AG04449 (cell line): ENCODE results near the gene HAVCR2.
"Not testable (repeated sequence)": the region's sequence is repeated elsewhere in the genome, so short reads cannot be mapped to it uniquely, and the experiment has no call there.

Experiments used
- CTCF ChIA-PET: fragments of 350-600 bp; formaldehyde crosslinking; extraction: SDS; loops from one replicate; lab custom pipeline; 2021; ENCODE audit warnings: antibody characterized with exemption; lab: Yijun Ruan, JAX
- POLR2A ChIA-PET: fragments of 400-600, 350-600 bp; formaldehyde crosslinking; extraction: SDS; loops from one replicate; lab custom pipeline; 2020; ENCODE audit warnings: antibody characterized with exemption, inconsistent platforms; lab: Yijun Ruan, JAX
- DNase-seq: peaks from one replicate; pipeline ENCODE4 v3.0.0-alpha.2; 2010; ENCODE audit warnings: low read depth, low spot score
- H3K4me3 ChIP-seq: 2 replicates; pipeline ENCODE4 v1.5.1; 2011; ENCODE audit warnings: low read depth, mild to moderate bottlenecking, control low read depth, low read length
- TF ChIP-seq, protein P1 (sequence below): IDR thresholded peaks from one replicate; pipeline ENCODE4 v1.5.1; 2011; ENCODE audit warnings: mild to moderate bottlenecking, moderate library complexity, low read length, control low read depth, inconsistent platforms; ENCODE audit not compliant: insufficient read depth; ENCODE audit errors: missing control alignments

The HAVCR2 gene

DNA sequence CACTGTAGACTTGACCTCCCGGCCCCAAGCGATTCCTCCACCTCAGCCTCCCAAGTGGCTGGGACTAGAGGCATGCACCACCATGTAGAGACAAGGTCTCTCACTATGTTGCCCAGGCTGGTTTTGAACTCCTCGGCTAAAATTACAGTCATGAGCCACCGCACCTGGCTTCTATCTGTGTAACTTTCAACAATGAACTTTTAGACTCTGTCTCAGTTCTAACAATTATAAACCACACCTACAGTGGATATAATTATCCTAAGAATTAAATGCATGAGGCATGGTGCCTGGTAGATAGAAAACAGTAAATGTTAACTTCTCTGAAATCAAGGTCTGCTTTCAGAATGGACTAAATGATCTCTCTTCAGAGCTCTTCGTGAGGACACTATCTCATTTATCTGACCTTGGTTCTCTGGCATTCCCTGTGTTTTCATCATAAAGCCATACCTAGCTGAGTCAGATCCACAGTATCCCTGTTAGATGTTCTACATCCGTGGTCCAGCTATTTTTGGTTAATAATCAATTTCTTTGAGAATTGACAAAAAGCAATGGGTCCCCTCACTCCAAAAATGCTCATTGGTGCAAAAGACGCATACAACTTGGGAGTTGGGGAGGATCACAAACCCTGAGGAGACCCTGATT lies 57.1 kb downstream of the HAVCR2 start:
- POLR2A ChIA-PET, result no interaction called here

DNA sequence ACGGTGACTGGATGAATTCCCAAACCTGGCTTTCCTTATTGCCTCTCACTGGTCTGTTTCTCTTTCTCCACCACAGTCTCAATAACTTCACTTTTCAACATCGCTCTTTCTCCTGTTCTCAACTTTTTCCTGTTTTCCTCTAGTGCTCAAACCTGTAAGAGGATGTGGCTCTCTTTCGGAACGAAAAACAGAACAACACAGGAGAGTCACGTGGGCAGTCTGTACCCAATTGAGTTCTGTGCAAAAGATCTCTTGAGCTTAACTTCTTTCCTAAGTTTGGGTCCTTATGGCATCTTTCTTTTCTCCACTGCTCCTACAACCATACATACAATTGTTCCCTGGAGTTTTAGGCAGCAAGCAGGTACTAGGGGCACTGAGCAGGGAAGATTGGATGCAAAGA lies 58.8 kb downstream of the HAVCR2 start:
- POLR2A ChIA-PET, result no interaction called here

More for the DNA sequence above, 57.1 kb downstream of the HAVCR2 start:
- no peak for DNase-seq
- TF ChIP-seq, protein P1, sequence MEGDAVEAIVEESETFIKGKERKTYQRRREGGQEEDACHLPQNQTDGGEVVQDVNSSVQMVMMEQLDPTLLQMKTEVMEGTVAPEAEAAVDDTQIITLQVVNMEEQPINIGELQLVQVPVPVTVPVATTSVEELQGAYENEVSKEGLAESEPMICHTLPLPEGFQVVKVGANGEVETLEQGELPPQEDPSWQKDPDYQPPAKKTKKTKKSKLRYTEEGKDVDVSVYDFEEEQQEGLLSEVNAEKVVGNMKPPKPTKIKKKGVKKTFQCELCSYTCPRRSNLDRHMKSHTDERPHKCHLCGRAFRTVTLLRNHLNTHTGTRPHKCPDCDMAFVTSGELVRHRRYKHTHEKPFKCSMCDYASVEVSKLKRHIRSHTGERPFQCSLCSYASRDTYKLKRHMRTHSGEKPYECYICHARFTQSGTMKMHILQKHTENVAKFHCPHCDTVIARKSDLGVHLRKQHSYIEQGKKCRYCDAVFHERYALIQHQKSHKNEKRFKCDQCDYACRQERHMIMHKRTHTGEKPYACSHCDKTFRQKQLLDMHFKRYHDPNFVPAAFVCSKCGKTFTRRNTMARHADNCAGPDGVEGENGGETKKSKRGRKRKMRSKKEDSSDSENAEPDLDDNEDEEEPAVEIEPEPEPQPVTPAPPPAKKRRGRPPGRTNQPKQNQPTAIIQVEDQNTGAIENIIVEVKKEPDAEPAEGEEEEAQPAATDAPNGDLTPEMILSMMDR, result no peak
- CTCF ChIA-PET, result no interaction called here
- no peak overlapping the region for H3K4me3 ChIP-seq

DNA sequence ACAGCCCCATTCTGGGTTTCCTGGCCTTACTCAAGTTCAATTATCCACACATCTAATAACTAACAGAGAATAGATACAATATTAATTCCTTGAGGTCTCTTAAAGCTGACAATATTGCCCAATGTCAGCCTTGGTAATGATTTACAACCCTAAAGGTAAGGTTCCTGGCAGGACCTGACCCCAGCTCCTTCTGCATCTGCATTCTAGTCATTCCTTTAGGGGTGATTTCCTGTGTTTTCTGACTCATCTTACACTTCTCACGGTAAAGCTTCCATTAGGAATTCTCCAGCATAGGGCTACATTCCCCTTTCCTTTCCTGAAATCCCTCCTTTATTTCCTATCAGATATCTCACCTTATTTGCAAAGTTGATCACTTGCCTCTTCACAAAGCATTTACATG lies 59.2 kb downstream of the HAVCR2 start:
- no peak for DNase-seq
- CTCF ChIA-PET, result no interaction called here
- H3K4me3 ChIP-seq, result no peak overlapping the region
- POLR2A ChIA-PET, result no interaction called here
- TF ChIP-seq, protein P1, result no peak

More for the DNA sequence above, 58.8 kb downstream of the HAVCR2 start:
- TF ChIP-seq, protein P1, result no peak
- no peak for DNase-seq
- H3K4me3 ChIP-seq, result no peak overlapping the region
- CTCF ChIA-PET, result no interaction called here

DNA sequence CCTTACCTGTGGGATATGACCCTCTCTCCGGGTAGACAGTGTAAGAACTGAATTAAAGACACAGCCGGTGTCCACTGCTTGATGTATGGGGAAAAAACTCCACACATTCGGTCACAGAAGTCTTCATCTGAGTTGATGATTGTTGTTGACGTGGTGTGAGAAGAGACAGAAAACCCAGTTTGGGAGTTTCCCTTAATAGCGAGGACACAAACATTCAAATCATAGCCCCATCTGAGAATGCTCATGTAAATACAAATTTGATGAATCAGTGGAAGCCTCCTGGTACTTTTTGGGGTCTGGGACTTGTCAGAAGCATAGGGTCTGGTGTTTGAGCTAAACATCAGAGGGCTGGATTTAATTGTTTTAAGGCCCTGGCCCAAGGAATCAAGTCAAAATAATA lies 60.9 kb downstream of the HAVCR2 start:
- TF ChIP-seq, protein P1, result no peak
- ChIA-PET POLR2A (no interaction called here), CTCF (no interaction called here)
- DNase-seq, result no peak
- no peak overlapping the region for H3K4me3 ChIP-seq

- POLR2A ChIA-PET, CTCF ChIA-PET, DNase-seq, H3K4me3 ChIP-seq: not testable (repeated sequence)
Measured at GRCh38 chr5:157047016-157047415, 61.8 kb downstream of the HAVCR2 start.

- TF ChIP-seq, protein P1, result no peak
- no peak overlapping the region for H3K4me3 ChIP-seq
- no peak for DNase-seq
- ChIA-PET CTCF (no interaction called here), POLR2A (no interaction called here)
Measured at GRCh38 chr5:157046041-157046440, 62.8 kb downstream of the HAVCR2 start.

- TF ChIP-seq, protein P1, result no peak
- ChIA-PET POLR2A (no interaction called here), CTCF (no interaction called here)
Measured at GRCh38 chr5:157045601-157046000, 63.2 kb downstream of the HAVCR2 start.

More at GRCh38 chr5:157045601-157046000, 63.2 kb downstream of the HAVCR2 start:
- no peak for DNase-seq
- H3K4me3 ChIP-seq, result no peak overlapping the region
